B cell (primary cell): ENCODE measurements around the gene E2F2. TPM values are rescaled to one million over a fixed set of nuclear protein-coding genes. Genes with fewer than 3 reads are reported as not detected.

Experiments
- ATAC-seq: fragments of 200-7000 bp; cut with Tn5 transposase; one replicate; pipeline ENCODE4 v1.10.0; 2021; ENCODE audit warnings: low read depth, mild to moderate bottlenecking, moderate number of reproducible peaks, moderate library complexity
- CTCF ChIA-PET: fragments of 350-600 bp; sonication (Branson Sonifier 250); formaldehyde crosslinking; loops from one replicate; lab custom pipeline; 2021; ENCODE audit warnings: antibody characterized with exemption, inconsistent platforms; lab: Charles Lee
- POLR2A ChIA-PET: fragments of 350-600 bp; sonication (Branson Sonifier 250); formaldehyde crosslinking; loops from one replicate; lab custom pipeline; 2021; ENCODE audit warnings: antibody characterized with exemption; lab: Charles Lee
- DNase-seq: peaks from one replicate; pipeline ENCODE4 v3.0.0; 2013
- H2AFZ ChIP-seq: 2 replicates; pipeline ENCODE4 v1.6.1; 2012; ENCODE audit warnings: mild to moderate bottlenecking, low read depth, low read length; ENCODE audit not compliant: insufficient read depth, poor library complexity, severe bottlenecking
- H3K27ac ChIP-seq, 2 donors: 1 replicate in 1 of 2; 2 replicates in 1 of 2; pipeline ENCODE4 v1.5.1; 2012 to 2013; ENCODE audit warnings: low read length in 2 of 2, mild to moderate bottlenecking in 2 of 2, moderate library complexity in 1 of 2
- H3K27me3 ChIP-seq, 4 experiments: fragments of 200-600 bp in 1 of 4; sonication (generic) in 1 of 4; replicated peaks in 1 of 4; 1 replicate in 2 of 4; 2 replicates in 2 of 4; pipeline versions ENCODE4 v1.6.1 to v1.7.0; 2013 to 2016; ENCODE audit warnings: low read length in 3 of 4, mild to moderate bottlenecking in 2 of 4, mixed read lengths in 1 of 4, moderate library complexity in 1 of 4; ENCODE audit not compliant: insufficient read depth in 4 of 4, control insufficient read depth in 3 of 4; ENCODE audit errors: control extremely low read depth in 1 of 4
- H3K36me3 ChIP-seq, 2 experiments: replicated peaks in 1 of 2; 1 replicate in 1 of 2; 2 replicates in 1 of 2; pipeline versions ENCODE4 v1.6.1 to v1.7.1; 2013; ENCODE audit warnings: low read length in 1 of 2; ENCODE audit not compliant: insufficient read depth in 2 of 2, control insufficient read depth in 1 of 2; ENCODE audit errors: control extremely low read depth in 1 of 2, extremely low read depth in 1 of 2
- H3K4me1 ChIP-seq, 2 donors: fragments of 200-600 bp in 1 of 2; sonication (generic) in 1 of 2; 1 replicate in 1 of 2; 2 replicates in 1 of 2; pipeline versions ENCODE4 v1.5.1 to v1.6.1; 2013 to 2017; ENCODE audit warnings: low read length in 2 of 2; ENCODE audit not compliant: control insufficient read depth in 2 of 2, insufficient read depth in 2 of 2
- H3K4me2 ChIP-seq: replicated peaks from 2 replicates; pipeline ENCODE3; 2012; ENCODE audit warnings: mild to moderate bottlenecking, low read depth, low read length; ENCODE audit not compliant: poor library complexity, severe bottlenecking
- H3K4me3 ChIP-seq, 5 experiments: fragments of 200-600 bp in 1 of 5; sonication (generic) in 1 of 5; 1 replicate in 3 of 5; 2 replicates in 2 of 5; pipeline versions ENCODE4 v1.5.1 to v1.7.0; 2011 to 2016; ENCODE audit warnings: low read length in 4 of 5, mild to moderate bottlenecking in 4 of 5, low read depth in 2 of 5, control low read depth in 1 of 5, moderate library complexity in 1 of 5; ENCODE audit not compliant: insufficient read depth in 1 of 5; ENCODE audit errors: control extremely low read depth in 1 of 5, extremely low read depth in 1 of 5
- H3K79me2 ChIP-seq: fragments of 200-600 bp; sonication (generic); one replicate; pipeline ENCODE4 v1.6.0; 2016; ENCODE audit warnings: low read length; ENCODE audit not compliant: control insufficient read depth, insufficient read depth
- H3K9ac ChIP-seq: fragments of 200-600 bp; sonication (generic); 2 replicates; pipeline ENCODE4 v1.6.1; 2017; ENCODE audit warnings: mild to moderate bottlenecking, low read length, moderate library complexity
- H3K9me3 ChIP-seq, 3 donors: one replicate each; pipeline versions ENCODE4 v1.6.1 to v1.7.1; 2013; ENCODE audit warnings: low read length in 2 of 3; ENCODE audit not compliant: control insufficient read depth in 2 of 3, insufficient read depth in 1 of 3; ENCODE audit errors: control extremely low read depth in 1 of 3
- H4K20me1 ChIP-seq: 2 replicates; pipeline ENCODE4 v1.6.0; 2012; ENCODE audit warnings: mild to moderate bottlenecking, low read length; ENCODE audit not compliant: insufficient read depth, control insufficient read depth, poor library complexity, severe bottlenecking
- H3K27ac Mint-ChIP-seq: one replicate; pipeline ENCODE4 v1.8.0; 2021; ENCODE audit warnings: mixed read lengths
- H3K27me3 Mint-ChIP-seq: one replicate; pipeline ENCODE4 v1.8.0; 2021; ENCODE audit warnings: mixed read lengths
- H3K4me1 Mint-ChIP-seq: one replicate; pipeline ENCODE4 v1.8.0; 2021; ENCODE audit warnings: mixed read lengths
- H3K4me3 Mint-ChIP-seq: one replicate; pipeline ENCODE4 v1.8.0; 2021; ENCODE audit warnings: mixed read lengths
- H3K9me3 Mint-ChIP-seq: one replicate; pipeline ENCODE4 v1.8.0; 2022; ENCODE audit warnings: mixed read lengths; ENCODE audit not compliant: insufficient read depth
- EZH2 ChIP-seq: IDR thresholded peaks from 2 replicates; pipeline ENCODE4 v1.6.1; 2012; ENCODE audit warnings: borderline replicate concordance, low read depth, mild to moderate bottlenecking, moderate library complexity, low read length; ENCODE audit not compliant: insufficient read depth, poor library complexity, severe bottlenecking
- WGBS: methylation state at CpG from one replicate; pipeline ENCODE4 v1.1.5; 2013; ENCODE audit warnings: missing lambda C conversion rate; ENCODE audit not compliant: insufficient coverage; 5-methylcytosine and 5-hydroxymethylcytosine counted together
- intact Hi-C: fragments of 100-400 bp; cut with micrococcal nuclease; formaldehyde crosslinking; loops from one replicate; pipeline ENCODE4 v1.10.0; 2022
- polyA plus RNA-seq: library from polyadenylated mRNA; depleted of rRNA; stranded (reverse); fragments of >200 nt; gene quantifications from 2 replicates; pipeline ENCODE4 v1.2.3, GENCODE V29; 2012
- total RNA-seq, 2 donors: library from RNA; stranded (reverse); fragments of 120-200 nt in 1 of 2; gene quantifications; 1 replicate in 1 of 2; 2 replicates in 1 of 2; pipeline versions ENCODE4 v1.2.3 to v1.2.4, GENCODE V29; 2013 to 2022
- TF ChIP-seq, protein P1 (sequence below): fragments of 200-600 bp; IDR thresholded peaks from one replicate; pipeline ENCODE4 v1.8.0; 2022; ENCODE audit warnings: antibody characterized with exemption, mild to moderate bottlenecking

The E2F2 gene
- total and polyA plus RNA-seq, 2 donors (not counting 1 experiment from before 2014, with no cell fraction given) = 2.4 to 3.2 TPM

DNA sequence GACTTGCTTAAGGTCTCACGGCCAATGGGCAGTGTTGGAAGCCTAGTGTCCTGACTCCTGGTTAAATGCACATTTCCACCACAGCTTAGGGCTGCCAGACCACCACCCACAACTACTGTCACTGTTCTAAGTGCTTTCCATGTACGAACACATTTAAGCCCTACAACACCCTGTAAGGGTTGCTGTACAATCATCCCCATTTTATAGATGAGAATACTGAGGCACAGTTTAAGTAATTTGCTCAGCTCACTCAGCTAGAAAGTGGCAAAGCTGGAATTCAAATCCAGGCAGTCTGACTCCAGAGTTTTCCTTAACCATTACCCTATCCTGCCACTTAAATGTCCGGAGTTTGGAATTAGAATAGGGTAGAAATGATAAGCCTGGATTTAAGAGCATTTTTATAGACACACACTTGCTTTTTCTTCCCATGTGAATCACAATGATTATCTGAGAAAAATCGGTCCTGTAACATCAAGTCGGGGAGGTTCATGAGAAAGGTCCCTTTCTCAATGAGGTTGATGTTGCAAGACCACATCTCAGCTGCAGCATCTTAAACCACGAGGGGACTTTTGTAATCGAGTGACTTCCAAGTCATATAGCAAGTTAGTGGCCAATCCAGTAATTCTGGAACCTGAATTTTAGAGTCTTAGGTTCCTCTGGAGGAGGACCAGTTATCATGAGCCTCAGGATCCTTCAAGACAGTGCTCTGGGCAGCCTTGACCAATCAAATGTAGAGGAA lies 8.6 kb downstream of the E2F2 start:
- WGBS = 19% methylated on average over 2 of the region's 7 CpGs
- Histone ChIP-seq H3K4me3 (no peak overlapping the region), H3K36me3 (peaks cover 0 to 4% of the 10 kb centered on the region in 2 experiments), H3K27ac (peak overlapping the region; percentile 6 to 34), H3K27me3 (no peaks in the 10 kb centered on the region), H3K4me1 (peaks cover 48 to 59% of the 10 kb centered on the region in 2 donors), H2AFZ (peak overlapping the region; percentile 21), H4K20me1 (no peaks in the 10 kb centered on the region), H3K9me3 (no peaks in the 10 kb centered on the region), H3K4me2 (peak overlapping the region; percentile 1), H3K79me2 (no peaks in the 10 kb centered on the region), H3K9ac (no peak overlapping the region)
- DNase-seq (no peak), ATAC-seq (no peak)
- Mint-ChIP-seq H3K27me3 (no peaks in the 10 kb centered on the region), H3K4me1 (peaks cover 56% of the 10 kb centered on the region), H3K9me3 (no peaks in the 10 kb centered on the region), H3K27ac (peak overlapping the region; percentile 84), H3K4me3 (no peak overlapping the region)
- CTCF ChIA-PET = interaction anchor here (6.5 to 17.1 kb wide), 2 partner anchors 16 to 25 kb away, joined by 66 to 332 read pairs; no protein-coding TSS in a partner anchor
- TF ChIP-seq, protein P1, sequence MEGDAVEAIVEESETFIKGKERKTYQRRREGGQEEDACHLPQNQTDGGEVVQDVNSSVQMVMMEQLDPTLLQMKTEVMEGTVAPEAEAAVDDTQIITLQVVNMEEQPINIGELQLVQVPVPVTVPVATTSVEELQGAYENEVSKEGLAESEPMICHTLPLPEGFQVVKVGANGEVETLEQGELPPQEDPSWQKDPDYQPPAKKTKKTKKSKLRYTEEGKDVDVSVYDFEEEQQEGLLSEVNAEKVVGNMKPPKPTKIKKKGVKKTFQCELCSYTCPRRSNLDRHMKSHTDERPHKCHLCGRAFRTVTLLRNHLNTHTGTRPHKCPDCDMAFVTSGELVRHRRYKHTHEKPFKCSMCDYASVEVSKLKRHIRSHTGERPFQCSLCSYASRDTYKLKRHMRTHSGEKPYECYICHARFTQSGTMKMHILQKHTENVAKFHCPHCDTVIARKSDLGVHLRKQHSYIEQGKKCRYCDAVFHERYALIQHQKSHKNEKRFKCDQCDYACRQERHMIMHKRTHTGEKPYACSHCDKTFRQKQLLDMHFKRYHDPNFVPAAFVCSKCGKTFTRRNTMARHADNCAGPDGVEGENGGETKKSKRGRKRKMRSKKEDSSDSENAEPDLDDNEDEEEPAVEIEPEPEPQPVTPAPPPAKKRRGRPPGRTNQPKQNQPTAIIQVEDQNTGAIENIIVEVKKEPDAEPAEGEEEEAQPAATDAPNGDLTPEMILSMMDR = no peak
- intact Hi-C loops = no loop called here
- POLR2A ChIA-PET = interaction anchor here (0.6 kb wide), 1 partner anchor 37 kb away, joined by 3 read pairs; no protein-coding TSS in a partner anchor

DNA sequence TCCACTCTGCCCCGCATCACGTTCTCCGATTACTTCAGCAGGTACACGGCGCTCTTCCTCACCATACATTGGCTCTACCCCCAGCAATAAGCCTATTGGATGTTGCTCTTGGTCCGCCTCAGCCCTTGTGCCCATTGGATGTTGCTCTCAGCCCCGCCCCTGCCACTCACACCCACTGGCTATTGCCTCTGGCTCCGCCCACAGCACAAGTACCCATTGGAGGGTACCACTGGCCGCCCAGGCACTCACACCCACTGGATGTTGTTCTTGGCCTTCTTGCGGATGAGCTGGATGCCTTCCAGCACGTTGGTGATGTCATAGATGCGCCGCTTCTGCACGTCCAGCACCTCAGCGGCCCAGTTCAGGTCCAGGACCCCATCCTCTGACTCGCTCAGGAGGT lies 9.4 kb downstream of the E2F2 start:
- Mint-ChIP-seq H3K4me3 (no peak overlapping the region), H3K9me3 (no peaks in the 10 kb centered on the region), H3K27ac (peak overlapping the region; percentile 84), H3K27me3 (no peaks in the 10 kb centered on the region), H3K4me1 (peaks cover 48% of the 10 kb centered on the region)
- H3K27me3 ChIP-seq = no peaks in the 10 kb centered on the region
- no peak overlapping the region for H3K9ac ChIP-seq
- no peaks in the 10 kb centered on the region for H4K20me1 ChIP-seq
- DNase-seq (no peak), ATAC-seq (no peak)
- H3K79me2 ChIP-seq = no peaks in the 10 kb centered on the region
- CTCF ChIA-PET = interaction anchor here (6.5 to 17.1 kb wide), 2 partner anchors 17 to 24 kb away, joined by 66 to 332 read pairs; no protein-coding TSS in a partner anchor
- no peak overlapping the region for H3K4me3 ChIP-seq
- H3K27ac ChIP-seq = no peak overlapping the region
- H3K4me2 ChIP-seq = no peak overlapping the region
- H2AFZ ChIP-seq = no peak overlapping the region
- POLR2A ChIA-PET = interaction anchor here (0.6 kb wide), 1 partner anchor 39 kb away, joined by 3 read pairs; no protein-coding TSS in a partner anchor
- H3K36me3 ChIP-seq = peaks cover 0 to 4% of the 10 kb centered on the region in 2 experiments
- intact Hi-C loops = no loop called here
- no peak for TF ChIP-seq EZH2
- TF ChIP-seq, protein P1 = no peak
- H3K9me3 ChIP-seq = no peaks in the 10 kb centered on the region
- peaks cover 39 to 50% of the 10 kb centered on the region in 2 donors for H3K4me1 ChIP-seq
- WGBS = over 99% methylated on average over 16 of the region's 16 CpGs
